K562 (cell line): ENCODE data around the gene USP6. TPM values are rescaled to one million over a fixed set of nuclear protein-coding genes. Genes with fewer than 3 reads are reported as not detected.
"Not testable (repeated sequence)": the region's sequence is repeated elsewhere in the genome, so short reads cannot be mapped to it uniquely, and the experiment has no call there.

ENCODE experiments used
- ATAC-seq: fragments of 200-7000 bp; cut with Tn5 transposase; 3 replicates; pipeline ENCODE4 v1.9.1; 2020; ENCODE audit warnings: moderate library complexity
- BruUV-seq: library from RNA; stranded (reverse); fragments of 400-500 nt; replicated peaks from 2 replicates; lab custom pipeline; 2021; lab: Mats Ljungman, UMichigan
- CTCF ChIA-PET: fragments of 300-600 bp; formaldehyde crosslinking; extraction: SDS; loops from one replicate; lab custom pipeline; 2021; ENCODE audit warnings: low intra/inter-chr PET ratio; lab: Yijun Ruan, JAX
- POLR2A ChIA-PET: fragments of 300-600, 350-650 bp; sonication (Branson Sonifier 250); formaldehyde crosslinking; extraction: SDS; loops from one replicate; lab custom pipeline; 2021; ENCODE audit warnings: antibody characterized with exemption, inconsistent platforms; lab: Yijun Ruan, JAX
- DNase-seq, 4 experiments: peaks; one replicate each; pipeline versions ENCODE4 v3.0.0 to v3.0.0-alpha.2; 2011 to 2018; ENCODE audit warnings: low spot score in 3 of 4, mixed read lengths in 3 of 4; ENCODE audit errors: extremely low read depth in 1 of 4
- FAIRE-seq: peaks from 2 replicates; lab custom pipeline; 2011; peaks lifted over from hg19 to GRCh38; lab: Jason Lieb, UNC
- H2AFZ ChIP-seq: 2 replicates; pipeline ENCODE4 v1.6.0; 2011; ENCODE audit warnings: low read depth, low read length, control low read depth, inconsistent platforms
- H3K27ac ChIP-seq: fragments of 200-600 bp; 3 replicates; pipeline ENCODE4 v1.8.0; 2011; ENCODE audit warnings: low read depth, mild to moderate bottlenecking, control low read depth, inconsistent platforms, low read length, moderate library complexity, mixed read lengths; ENCODE audit errors: extremely low read depth
- H3K27me3 ChIP-seq, 2 experiments: fragments of 300-600 bp in 1 of 2; 2 replicates in 1 of 2; 3 replicates in 1 of 2; pipeline versions ENCODE4 v1.6.0 to v1.8.0; 2011; ENCODE audit warnings: inconsistent platforms in 2 of 2, low read length in 2 of 2, mild to moderate bottlenecking in 1 of 2, mixed read lengths in 1 of 2, moderate library complexity in 1 of 2; ENCODE audit not compliant: control insufficient read depth in 2 of 2, insufficient read depth in 2 of 2
- H3K36me3 ChIP-seq: fragments of 300-600 bp; 3 replicates; pipeline ENCODE4 v1.8.0; 2011; ENCODE audit warnings: mild to moderate bottlenecking, low read length, inconsistent platforms; ENCODE audit not compliant: control insufficient read depth, insufficient read depth
- H3K4me1 ChIP-seq, 2 experiments: fragments of 200-600 bp in 1 of 2; replicated peaks in 1 of 2; 2 replicates in 1 of 2; 3 replicates in 1 of 2; pipeline versions ENCODE4 v1.5.1 to v1.8.0; 2011; ENCODE audit warnings: inconsistent platforms in 2 of 2, low read length in 2 of 2, mild to moderate bottlenecking in 1 of 2, mixed read lengths in 1 of 2, moderate library complexity in 1 of 2; ENCODE audit not compliant: control insufficient read depth in 2 of 2, insufficient read depth in 2 of 2
- H3K4me2 ChIP-seq: 2 replicates; pipeline ENCODE4 v1.6.1; 2011; ENCODE audit warnings: low read length, control low read depth, inconsistent platforms, mixed read lengths; ENCODE audit not compliant: insufficient read depth
- H3K4me3 ChIP-seq: fragments of 200-600 bp; sonication (generic), shearing (Covaris generic); 2 replicates; pipeline ENCODE4 v1.5.1; 2016; ENCODE audit warnings: control low read depth, inconsistent platforms
- H3K79me2 ChIP-seq: fragments of 200-600 bp; 3 replicates; pipeline ENCODE4 v1.8.0; 2011; ENCODE audit warnings: low read length, inconsistent platforms; ENCODE audit not compliant: control insufficient read depth, insufficient read depth
- H3K9ac ChIP-seq, 2 experiments: 2 replicates each; pipeline versions ENCODE4 v1.6.0 to v1.6.1; 2011; ENCODE audit warnings: low read depth in 2 of 2, low read length in 2 of 2, control low read depth in 1 of 2, inconsistent platforms in 1 of 2, mild to moderate bottlenecking in 1 of 2, mixed read lengths in 1 of 2; ENCODE audit not compliant: insufficient read depth in 1 of 2
- H3K9me1 ChIP-seq: one replicate; pipeline ENCODE4 v1.6.0; 2011; ENCODE audit warnings: inconsistent platforms, mild to moderate bottlenecking, low read length, moderate library complexity; ENCODE audit not compliant: control insufficient read depth, insufficient read depth
- H3K9me3 ChIP-seq: replicated peaks from 2 replicates; pipeline ENCODE4 v1.5.1; 2011; ENCODE audit warnings: low read depth, low read length, inconsistent platforms; ENCODE audit not compliant: control insufficient read depth, insufficient read depth
- H4K20me1 ChIP-seq: replicated peaks from 2 replicates; pipeline ENCODE4 v1.6.1; 2011; ENCODE audit warnings: low read length, inconsistent platforms, mixed read lengths; ENCODE audit not compliant: control insufficient read depth, insufficient read depth
- ESRRA ChIP-seq: fragments of 450-650 bp; IDR thresholded peaks from 2 replicates; pipeline ENCODE4 v1.6.1; 2014; ENCODE audit warnings: low read depth, mild to moderate bottlenecking, moderate library complexity, borderline replicate concordance
- JUNB ChIP-seq: fragments of 450-650 bp; formaldehyde crosslinking; conservative IDR thresholded peaks from 2 replicates; pipeline ENCODE4 v1.4.0; 2020; ENCODE audit warnings: mild to moderate bottlenecking
- NFXL1 ChIP-seq: fragments of 450-650 bp; formaldehyde crosslinking; IDR thresholded peaks from 2 replicates; pipeline ENCODE4 v1.4.0; 2021; ENCODE audit warnings: mild to moderate bottlenecking
- STAT5A ChIP-seq: IDR thresholded peaks from 2 replicates; pipeline ENCODE4 v1.6.1; 2012; ENCODE audit warnings: low read length, inconsistent platforms, borderline replicate concordance
- TEAD1 ChIP-seq, 2 experiments: fragments of 450-650 bp in 1 of 2; sonication (generic) in 1 of 2; formaldehyde crosslinking; IDR thresholded peaks; 2 replicates each; pipeline versions ENCODE4 v1.4.0 to v1.8.0; 2020 to 2022; ENCODE audit warnings: mild to moderate bottlenecking in 2 of 2, missing genetic modification reagents in 1 of 2
- ZNF197 ChIP-seq: fragments of 200-800 bp; sonication (Bioruptor generic); IDR thresholded peaks from 2 replicates; pipeline ENCODE4 v1.6.1; 2016; ENCODE audit warnings: low read depth, missing genetic modification characterization, missing compliant biosample characterization
- ZNF785 ChIP-seq: fragments of 250-450 bp; sonication (Bioruptor Pico); IDR thresholded peaks from 2 replicates; pipeline ENCODE4 v1.4.0; 2020; ENCODE audit warnings: mild to moderate bottlenecking
- WGBS: fragments of 100-300 bp; shearing (Covaris generic); methylation state at CpG from one replicate; pipeline ENCODE4 v1.1.6; 2016; ENCODE audit warnings: low coverage, mixed read lengths; ENCODE audit not compliant: insufficient coverage; ENCODE audit errors: missing lambda C conversion rate; 5-methylcytosine and 5-hydroxymethylcytosine counted together
- in situ Hi-C: fragments of 300-500 bp; cut with MboI; formaldehyde crosslinking; loops from 4 replicates; pipeline ENCODE4 v1.15.0; 2018; ENCODE audit warnings: inconsistent platforms, mixed read lengths
- intact Hi-C: fragments of 100-400 bp; cut with micrococcal nuclease; formaldehyde crosslinking; loops from 2 replicates; pipeline ENCODE4 v1.14.2; 2022
- polyA plus RNA-seq, 8 experiments: library from polyadenylated mRNA; depleted of rRNA in 4 of 8; stranded (reverse) in 5 of 8; unstranded in 3 of 8; fragments of >200 nt; fragmentation: Nextera tagmentation in 2 of 8; fragmentation: Illumina TruSeq in 1 of 8; extraction: Ambion mirVana in 2 of 8; extraction: Trizol in 1 of 8; gene quantifications; 2 replicates each; pipeline versions ENCODE4 v1.2.1 to v1.2.3, GENCODE V29; 2011 to 2014; ENCODE audit warnings: inconsistent platforms in 1 of 8, missing spikeins in 1 of 8
- total RNA-seq, 7 experiments: library from RNA; depleted of rRNA in 6 of 7; stranded (reverse); fragments of >200 nt in 6 of 7; fragmentation: Illumina TruSeq in 2 of 7; extraction: Trizol in 2 of 7; gene quantifications; 2 replicates each; pipeline versions ENCODE4 v1.2.1 to v1.2.3, GENCODE V29; 2011 to 2021; ENCODE audit warnings: low replicate concordance in 1 of 7

USP6 gene
- total and polyA plus RNA-seq, 9 of the 15 experiments (the other 6 are each of a cell fraction or from before 2014, with no cell fraction given): 0.01 to 0.09 (median 0.04) TPM; not detected in 4

DNA sequence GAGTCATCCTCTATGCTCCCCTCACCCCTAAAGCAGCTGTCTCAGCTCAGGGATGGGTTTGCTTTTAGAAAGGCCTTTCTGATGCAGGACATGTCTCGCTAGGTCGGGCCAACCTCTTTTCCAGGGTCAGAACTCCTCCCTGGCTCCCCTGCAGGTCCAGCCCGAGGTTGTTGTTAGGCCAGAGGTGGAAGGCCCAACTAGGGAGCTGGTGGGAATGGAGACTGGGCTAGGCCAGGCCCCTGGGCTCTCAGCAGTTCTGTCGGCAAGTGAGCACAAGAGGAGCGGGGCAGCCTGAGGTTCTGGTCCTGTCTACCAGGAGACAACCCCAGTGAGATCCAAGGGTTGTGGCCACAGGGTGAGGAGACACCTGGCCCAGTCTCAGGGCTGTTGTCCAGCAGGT lies 14.9 kb downstream of the USP6 start:
- H4K20me1 ChIP-seq, FAIRE-seq, BruUV-seq, H2AFZ ChIP-seq, POLR2A ChIA-PET, H3K9me1 ChIP-seq, ATAC-seq, intact Hi-C loops, H3K4me2 ChIP-seq, DNase-seq, H3K9me3 ChIP-seq, H3K36me3 ChIP-seq, H3K9ac ChIP-seq, H3K79me2 ChIP-seq, H3K4me3 ChIP-seq, H3K4me1 ChIP-seq, CTCF ChIA-PET, in situ Hi-C loops, H3K27ac ChIP-seq: not testable (repeated sequence)
- WGBS: 0% methylated on average over 3 of the region's 5 CpGs
- peaks cover 0 to 41% of the 10 kb centered on the region in 2 experiments; a peak in 3 of 5 replicates for H3K27me3 ChIP-seq

DNA sequence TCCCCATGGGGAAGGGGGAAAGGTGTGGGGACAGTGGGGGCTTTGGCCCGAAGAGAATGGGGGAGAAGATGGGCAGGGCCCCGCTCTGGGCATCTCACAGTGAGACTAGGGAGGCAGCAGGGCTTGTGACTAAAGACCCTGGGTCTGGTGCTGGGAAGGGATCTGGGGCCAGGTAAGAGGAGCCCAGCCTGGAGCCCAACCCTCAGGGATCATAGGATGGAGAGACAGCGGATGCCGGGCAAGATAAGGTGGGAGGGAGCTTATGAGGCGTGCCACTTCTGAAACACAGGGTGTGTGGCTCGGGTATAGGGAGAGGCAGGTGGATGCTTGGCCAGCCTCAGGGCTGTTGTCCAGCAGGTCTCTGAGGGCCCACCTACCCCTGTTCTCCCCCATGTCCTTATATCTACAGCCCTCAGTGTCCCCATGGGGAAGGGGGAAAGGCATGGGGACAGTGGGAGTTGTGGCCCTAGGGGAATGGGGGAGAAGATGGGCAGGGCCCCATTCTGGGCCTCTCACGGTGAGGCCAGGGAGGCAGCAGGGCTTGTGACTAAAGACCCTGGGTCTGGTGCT lies 15.4 kb downstream of the USP6 start:
- no peak for TF ChIP-seq TEAD1 (CRISPR knock-in tag; IDR thresholded peaks at IDR 0.05)
- TF ChIP-seq NFXL1 (CRISPR knock-in tag): no peak
- no peak for TF ChIP-seq ZNF785 (CRISPR knock-in tag)
- TF ChIP-seq JUNB (CRISPR knock-in tag): no peak
- TF ChIP-seq ZNF197: no peak
- no peak for TF ChIP-seq ESRRA
- TF ChIP-seq STAT5A: no peak
- DNase-seq (no peak), ATAC-seq (no peak), FAIRE-seq (no peak)
- CTCF ChIA-PET: no interaction called here
- POLR2A ChIA-PET: no interaction called here
- Histone ChIP-seq H3K27me3 (peaks cover 0 to 45% of the 10 kb centered on the region in 2 experiments; a peak in 3 of 5 replicates), H3K36me3 (no peaks in the 10 kb centered on the region), H3K4me3 (no peak overlapping the region), H3K27ac (no peak overlapping the region), H3K4me1 (no peaks in the 10 kb centered on the region), H4K20me1 (no peaks in the 10 kb centered on the region), H3K4me2 (no peak overlapping the region), H3K9ac (no peak overlapping the region), H3K9me1 (no peaks in the 10 kb centered on the region), H3K9me3 (no peaks in the 10 kb centered on the region), H3K79me2 (no peaks in the 10 kb centered on the region), H2AFZ (no peak overlapping the region)
- in situ Hi-C loops: no loop called here
- WGBS: 0% methylated on average over 2 of the region's 7 CpGs
- intact Hi-C loops: no loop called here
- BruUV-seq: no TSS peak

DNA sequence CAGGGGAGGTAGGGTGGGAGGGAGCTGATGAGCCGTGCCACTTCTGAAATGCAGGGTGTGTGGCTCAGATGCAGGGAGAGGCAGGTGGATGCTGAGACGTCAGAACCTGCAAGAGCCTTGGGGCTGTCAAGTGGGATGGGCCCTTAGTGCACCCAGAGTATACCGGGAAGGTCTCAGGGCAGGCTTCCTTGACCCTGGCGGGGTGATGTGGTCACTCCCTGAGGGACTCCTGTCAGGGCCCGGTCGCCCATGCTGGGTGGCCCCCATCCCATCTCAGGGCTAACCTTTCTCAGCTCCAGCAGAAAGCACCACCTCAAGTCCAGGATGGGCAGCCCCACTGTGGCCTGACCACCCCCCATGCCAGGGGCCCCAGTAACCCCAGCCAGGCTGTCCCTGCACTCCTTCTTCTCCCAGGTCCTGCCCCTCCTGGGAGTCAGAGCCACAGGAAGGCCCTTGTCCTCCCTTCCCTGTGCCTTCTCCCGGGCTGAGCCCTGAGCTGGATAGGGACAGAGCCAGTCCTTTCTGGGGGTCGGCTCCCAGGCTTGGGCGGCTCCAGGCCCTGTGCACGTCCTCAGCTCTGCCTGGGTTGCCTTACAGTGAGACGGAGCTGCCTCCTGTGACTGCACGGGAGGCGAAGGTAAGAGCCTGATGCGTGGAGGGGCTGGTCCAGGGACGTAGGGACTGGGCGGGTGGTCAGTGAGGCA lies 16.1 kb downstream of the USP6 start:
- H3K27me3 ChIP-seq: peaks cover 0 to 48% of the 10 kb centered on the region in 2 experiments; a peak in 3 of 5 replicates
- CTCF ChIA-PET, H3K27ac ChIP-seq: not testable (repeated sequence)

More for the DNA sequence above, 16.1 kb downstream of the USP6 start:
- H4K20me1 ChIP-seq, intact Hi-C loops, H3K9me3 ChIP-seq, in situ Hi-C loops, ATAC-seq, H3K4me2 ChIP-seq, H3K4me1 ChIP-seq, BruUV-seq, H2AFZ ChIP-seq, DNase-seq, H3K79me2 ChIP-seq, H3K4me3 ChIP-seq, H3K9me1 ChIP-seq, H3K36me3 ChIP-seq, H3K9ac ChIP-seq, FAIRE-seq: not testable (repeated sequence)
- WGBS: 0% methylated on average over 4 of the region's 16 CpGs
- POLR2A ChIA-PET: interaction anchor here (0.7 kb wide), 1 partner anchor 145 kb away, joined by 4 read pairs; no protein-coding TSS in a partner anchor
